Neutrophil (primary cell): ENCODE measurements around the gene WBP1.

Experiments
- H3K27ac ChIP-seq: fragments of 200-600 bp; sonication (generic); 2 replicates; pipeline ENCODE4 v1.5.1; 2016; ENCODE audit warnings: mild to moderate bottlenecking, moderate library complexity
- H3K27me3 ChIP-seq: fragments of 200-600 bp; sonication (generic); 2 replicates; pipeline ENCODE4 v1.6.0; 2016; ENCODE audit warnings: mild to moderate bottlenecking
- H3K36me3 ChIP-seq: fragments of 200-600 bp; sonication (generic); 2 replicates; pipeline ENCODE4 v1.5.1; 2017
- H3K4me1 ChIP-seq, 2 experiments: fragments of 200-600 bp in 1 of 2; sonication (generic) in 1 of 2; 1 replicate in 1 of 2; 2 replicates in 1 of 2; pipeline versions ENCODE4 v1.5.1 to v1.6.1; 2013 to 2016; ENCODE audit warnings: low read depth in 1 of 2, low read length in 1 of 2, mild to moderate bottlenecking in 1 of 2, moderate library complexity in 1 of 2; ENCODE audit not compliant: control insufficient read depth in 1 of 2, insufficient read depth in 1 of 2
- H3K4me3 ChIP-seq, 2 experiments: fragments of 200-600 bp in 1 of 2; sonication (generic) in 1 of 2; 1 replicate in 1 of 2; 2 replicates in 1 of 2; pipeline ENCODE4 v1.5.1; 2013 to 2016; ENCODE audit warnings: low read depth in 1 of 2, low read length in 1 of 2, mild to moderate bottlenecking in 1 of 2, moderate library complexity in 1 of 2
- H3K9me3 ChIP-seq: fragments of 200-600 bp; sonication (generic); 2 replicates; pipeline ENCODE4 v1.5.1; 2016
- TF ChIP-seq, protein P1 (sequence below): fragments of 200-600 bp; sonication (generic); IDR thresholded peaks from 2 replicates; pipeline ENCODE4 v1.5.1; 2016; ENCODE audit warnings: antibody characterized with exemption

WBP1 gene

DNA sequence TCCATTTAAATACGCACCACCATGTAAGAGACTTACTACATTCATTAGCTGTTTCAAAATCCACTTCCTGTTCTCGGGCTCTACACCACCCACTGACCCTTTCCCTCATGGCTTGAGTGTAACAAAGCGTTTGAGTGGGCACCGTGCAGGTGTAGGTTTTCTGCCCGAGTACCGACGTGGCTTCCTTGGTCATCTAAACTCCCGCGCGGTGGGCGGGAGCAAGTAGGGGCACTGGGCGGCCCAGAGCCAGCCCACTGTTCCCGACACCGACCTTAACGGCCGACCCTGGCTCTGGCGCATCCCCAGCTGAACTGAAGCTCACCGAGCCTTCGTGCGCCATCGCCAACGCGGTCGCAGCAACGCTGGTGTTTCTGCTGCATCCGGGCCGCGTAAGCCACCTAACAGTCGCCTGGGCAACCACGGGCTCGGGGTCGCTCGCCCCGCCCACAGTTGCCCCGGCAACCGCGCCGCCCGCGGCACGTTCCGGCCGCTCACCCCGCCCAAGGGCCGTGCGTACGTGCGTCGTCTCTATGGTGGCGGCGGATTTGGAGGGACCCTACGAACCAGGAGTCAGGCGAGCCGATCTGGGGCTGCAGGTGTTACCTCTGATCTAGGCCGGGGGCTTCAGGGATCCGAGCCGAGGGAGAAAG is 36.9 kb upstream of the WBP1 start, which contains the start of the genes C2orf81 and WDR54:
C2orf81 (minus strand) TSS at position 399 of the 650 bp plus-strand sequence; CDS start at position 340, 59 bp downstream.
WDR54 (plus strand) TSS at position 510 of the 650 bp plus-strand sequence. CDS start 424 bp downstream, outside the sequence.
- H3K4me3 ChIP-seq = peak within 1 kb of the TSS; percentile 63 to 84
- peaks cover 14 to 15% of the 10 kb centered on the region in 2 experiments for H3K4me1 ChIP-seq
- H3K36me3 ChIP-seq = no peaks in the 10 kb centered on the region
- TF ChIP-seq, protein P1, sequence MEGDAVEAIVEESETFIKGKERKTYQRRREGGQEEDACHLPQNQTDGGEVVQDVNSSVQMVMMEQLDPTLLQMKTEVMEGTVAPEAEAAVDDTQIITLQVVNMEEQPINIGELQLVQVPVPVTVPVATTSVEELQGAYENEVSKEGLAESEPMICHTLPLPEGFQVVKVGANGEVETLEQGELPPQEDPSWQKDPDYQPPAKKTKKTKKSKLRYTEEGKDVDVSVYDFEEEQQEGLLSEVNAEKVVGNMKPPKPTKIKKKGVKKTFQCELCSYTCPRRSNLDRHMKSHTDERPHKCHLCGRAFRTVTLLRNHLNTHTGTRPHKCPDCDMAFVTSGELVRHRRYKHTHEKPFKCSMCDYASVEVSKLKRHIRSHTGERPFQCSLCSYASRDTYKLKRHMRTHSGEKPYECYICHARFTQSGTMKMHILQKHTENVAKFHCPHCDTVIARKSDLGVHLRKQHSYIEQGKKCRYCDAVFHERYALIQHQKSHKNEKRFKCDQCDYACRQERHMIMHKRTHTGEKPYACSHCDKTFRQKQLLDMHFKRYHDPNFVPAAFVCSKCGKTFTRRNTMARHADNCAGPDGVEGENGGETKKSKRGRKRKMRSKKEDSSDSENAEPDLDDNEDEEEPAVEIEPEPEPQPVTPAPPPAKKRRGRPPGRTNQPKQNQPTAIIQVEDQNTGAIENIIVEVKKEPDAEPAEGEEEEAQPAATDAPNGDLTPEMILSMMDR = no peak
- no peak within 1 kb of the TSS for H3K27ac ChIP-seq
- H3K9me3 ChIP-seq = no peaks in the 10 kb centered on the region
- peaks cover 65% of the 10 kb centered on the region for H3K27me3 ChIP-seq

DNA sequence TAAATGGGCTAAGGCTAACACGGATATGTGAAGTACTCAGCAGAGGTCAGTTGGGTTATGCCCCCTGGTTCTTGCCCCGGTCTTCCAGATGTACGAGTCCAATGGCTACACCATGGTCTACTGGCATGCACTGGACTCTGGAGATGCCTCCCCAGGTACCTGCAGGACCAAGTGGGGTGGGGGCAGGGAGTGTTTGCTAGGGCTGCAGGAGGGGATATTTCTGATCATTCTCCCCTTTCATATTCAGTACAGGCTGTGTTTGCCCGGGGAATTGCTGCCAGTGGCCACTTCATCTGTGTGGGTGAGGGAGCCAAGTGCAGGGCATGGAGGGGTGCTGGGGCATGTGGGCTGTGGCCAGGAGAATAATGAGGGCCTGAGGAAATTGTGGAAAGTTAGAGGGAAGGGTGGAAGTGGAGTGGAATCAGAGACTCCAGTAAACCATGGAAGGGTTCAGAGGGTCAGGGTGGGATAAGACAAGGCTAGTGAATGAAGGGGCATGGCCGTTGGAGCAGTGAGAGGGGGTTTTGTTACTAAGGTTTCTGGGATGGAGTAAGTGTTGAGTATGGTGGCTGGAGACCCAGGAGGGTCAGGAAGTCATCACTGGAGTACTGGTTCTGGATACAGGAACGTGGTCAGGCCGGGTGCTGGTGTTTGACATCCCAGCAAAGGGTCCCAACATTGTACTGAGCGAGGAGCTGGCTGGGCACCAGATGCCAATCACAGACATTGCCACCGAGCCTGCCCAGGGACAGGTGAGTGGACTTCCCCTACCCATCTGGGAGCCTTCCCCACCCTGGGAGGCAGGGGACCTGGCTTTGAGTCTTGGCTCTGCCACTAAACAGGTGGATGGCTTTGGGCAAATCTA is 34.8 kb upstream of the WBP1 start:
- H3K27me3 ChIP-seq = peaks cover 44% of the 10 kb centered on the region
- H3K27ac ChIP-seq = no peak overlapping the region
- peaks cover 14 to 15% of the 10 kb centered on the region in 2 experiments for H3K4me1 ChIP-seq
- no peaks in the 10 kb centered on the region for H3K36me3 ChIP-seq
- H3K9me3 ChIP-seq = no peaks in the 10 kb centered on the region
- TF ChIP-seq, protein P1 = no peak
- H3K4me3 ChIP-seq = no peak overlapping the region

DNA sequence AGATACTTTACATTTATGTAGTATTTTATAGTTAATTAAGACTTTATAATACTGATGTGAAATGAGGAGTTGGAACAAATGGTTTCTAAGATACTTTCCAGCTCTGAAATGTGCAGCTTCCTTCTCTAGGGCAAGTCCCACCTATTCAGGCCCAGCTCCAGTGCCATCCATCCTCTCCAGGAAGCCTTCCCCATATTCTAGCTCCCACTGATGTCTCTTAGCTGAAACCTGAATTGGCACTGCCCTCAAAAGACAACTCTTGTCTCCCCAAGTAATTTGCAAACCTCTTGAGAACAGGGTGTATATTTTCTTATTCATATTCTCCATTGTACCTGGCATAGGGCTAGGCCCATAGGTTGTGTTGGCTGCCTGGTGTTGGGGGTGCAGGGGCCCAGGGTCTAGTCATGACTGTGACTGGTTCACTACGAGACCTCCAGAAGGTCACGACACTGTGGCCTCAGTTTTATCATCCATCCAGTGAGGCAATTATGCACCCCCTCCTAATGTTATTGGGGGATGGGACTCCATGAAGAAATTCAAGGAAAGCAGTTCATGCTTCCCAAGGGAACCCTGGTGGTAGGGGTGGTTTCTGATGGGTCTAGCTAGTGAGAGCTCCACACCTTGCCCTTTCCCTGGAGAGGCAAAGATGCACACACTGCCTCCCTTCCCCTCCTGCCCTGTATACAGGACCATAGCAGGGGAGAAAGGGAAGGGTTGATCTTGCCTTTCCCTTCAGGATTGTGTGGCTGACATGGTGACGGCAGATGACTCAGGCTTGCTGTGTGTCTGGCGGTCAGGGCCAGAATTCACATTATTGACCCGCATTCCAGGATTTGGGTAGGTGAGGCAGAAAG is 33.9 kb upstream of the WBP1 start:
- Histone ChIP-seq H3K4me1 (peaks cover 14 to 15% of the 10 kb centered on the region in 2 experiments), H3K4me3 (no peak overlapping the region), H3K27ac (no peak overlapping the region), H3K36me3 (no peaks in the 10 kb centered on the region), H3K9me3 (no peaks in the 10 kb centered on the region), H3K27me3 (peaks cover 42% of the 10 kb centered on the region)
- TF ChIP-seq, protein P1 = no peak

DNA sequence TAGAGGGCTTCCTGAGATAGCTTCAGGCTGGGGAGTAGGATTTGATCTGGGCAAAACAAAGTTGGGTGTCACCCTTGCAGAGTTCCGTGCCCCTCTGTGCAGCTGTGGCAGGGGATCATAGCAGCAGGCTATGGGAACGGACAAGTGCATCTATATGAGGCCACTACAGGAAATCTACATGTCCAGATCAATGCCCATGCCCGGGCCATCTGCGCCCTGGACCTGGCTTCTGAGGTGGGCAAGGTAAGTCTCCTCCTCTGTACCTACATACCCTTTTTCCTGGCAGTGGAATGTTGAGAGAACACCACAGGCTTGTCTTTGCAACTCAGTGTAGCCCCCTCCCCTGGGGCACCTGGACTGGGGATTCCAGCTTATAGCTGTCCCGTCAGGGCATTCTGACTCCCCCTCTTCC is 33.2 kb upstream of the WBP1 start:
- Histone ChIP-seq H3K9me3 (no peaks in the 10 kb centered on the region), H3K36me3 (no peaks in the 10 kb centered on the region), H3K27me3 (peaks cover 35% of the 10 kb centered on the region), H3K4me3 (no peak overlapping the region), H3K4me1 (peaks cover 14 to 15% of the 10 kb centered on the region in 2 experiments), H3K27ac (no peak overlapping the region)
- TF ChIP-seq, protein P1 = no peak

DNA sequence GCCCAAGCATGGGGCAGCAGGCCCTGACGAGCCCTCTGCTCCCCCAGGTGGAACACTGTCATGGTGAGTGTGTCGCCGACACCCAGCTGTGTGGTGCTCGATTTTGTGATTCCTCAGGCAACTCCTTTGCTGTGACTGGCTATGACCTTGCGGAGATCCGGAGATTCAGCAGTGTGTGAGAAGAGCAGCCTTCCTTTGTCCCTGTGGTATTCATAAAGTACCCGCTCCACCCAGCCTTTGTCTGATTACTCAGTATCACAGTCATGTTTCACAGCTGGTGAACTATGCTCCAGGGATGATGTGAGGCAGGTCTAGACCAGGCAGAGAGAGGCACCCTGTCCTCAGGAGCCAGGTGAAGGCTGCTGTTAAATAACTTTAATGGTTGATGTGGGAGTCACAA is 32.7 kb upstream of the WBP1 start:
- Histone ChIP-seq H3K4me1 (peaks cover 12 to 15% of the 10 kb centered on the region in 2 experiments), H3K27ac (no peak overlapping the region), H3K36me3 (no peaks in the 10 kb centered on the region), H3K9me3 (no peaks in the 10 kb centered on the region), H3K4me3 (no peak overlapping the region), H3K27me3 (peaks cover 30% of the 10 kb centered on the region)
- TF ChIP-seq, protein P1 = no peak
